ENCODE measurements around the gene DLG2. TPM values are rescaled to one million over a fixed set of nuclear protein-coding genes. Genes with fewer than 3 reads are reported as not detected.

The DLG2 gene
- total and polyA plus RNA-seq, 7 donors = 0.60 to 25.8 (median 9.7) TPM; not detected in 1

- no peaks in the 10 kb centered on the region for H3K27me3 ChIP-seq
- 88 to 92% methylated on average over 1 of the region's 1 CpG for WGBS, 2 donors
- TF ChIP-seq POLR2A (IDR thresholded peaks at IDR 0.05) (no peak), POLR2AphosphoS5 (IDR thresholded peaks at IDR 0.05) (no peak), EP300 (IDR thresholded peaks at IDR 0.05) (no peak)
- TF ChIP-seq, protein P1, sequence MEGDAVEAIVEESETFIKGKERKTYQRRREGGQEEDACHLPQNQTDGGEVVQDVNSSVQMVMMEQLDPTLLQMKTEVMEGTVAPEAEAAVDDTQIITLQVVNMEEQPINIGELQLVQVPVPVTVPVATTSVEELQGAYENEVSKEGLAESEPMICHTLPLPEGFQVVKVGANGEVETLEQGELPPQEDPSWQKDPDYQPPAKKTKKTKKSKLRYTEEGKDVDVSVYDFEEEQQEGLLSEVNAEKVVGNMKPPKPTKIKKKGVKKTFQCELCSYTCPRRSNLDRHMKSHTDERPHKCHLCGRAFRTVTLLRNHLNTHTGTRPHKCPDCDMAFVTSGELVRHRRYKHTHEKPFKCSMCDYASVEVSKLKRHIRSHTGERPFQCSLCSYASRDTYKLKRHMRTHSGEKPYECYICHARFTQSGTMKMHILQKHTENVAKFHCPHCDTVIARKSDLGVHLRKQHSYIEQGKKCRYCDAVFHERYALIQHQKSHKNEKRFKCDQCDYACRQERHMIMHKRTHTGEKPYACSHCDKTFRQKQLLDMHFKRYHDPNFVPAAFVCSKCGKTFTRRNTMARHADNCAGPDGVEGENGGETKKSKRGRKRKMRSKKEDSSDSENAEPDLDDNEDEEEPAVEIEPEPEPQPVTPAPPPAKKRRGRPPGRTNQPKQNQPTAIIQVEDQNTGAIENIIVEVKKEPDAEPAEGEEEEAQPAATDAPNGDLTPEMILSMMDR (IDR thresholded peaks at IDR 0.05) = no peak
- DNase-seq = no peak
- H3K36me3 ChIP-seq = no peaks in the 10 kb centered on the region
- no peak overlapping the region for H3K27ac ChIP-seq
- H3K9me3 ChIP-seq = no peaks in the 10 kb centered on the region
- intact Hi-C loops (cut with DNase I) = no loop called here
- no peak overlapping the region for H3K4me3 ChIP-seq
- H3K4me1 ChIP-seq = no peaks in the 10 kb centered on the region
Measured at GRCh38 chr11:83941050-83941449, 1686.1 kb downstream of the DLG2 start.

GRCh38 chr11:83938148-83938547 is 1689.0 kb downstream of the DLG2 start:
- no peak for DNase-seq
- Histone ChIP-seq H3K36me3 (no peaks in the 10 kb centered on the region), H3K9me3 (no peaks in the 10 kb centered on the region), H3K27ac (no peak overlapping the region), H3K4me3 (no peak overlapping the region), H3K4me1 (no peaks in the 10 kb centered on the region), H3K27me3 (no peaks in the 10 kb centered on the region)
- WGBS, 2 donors = 10 to 33% methylated on average over 1 of the region's 1 CpG
- intact Hi-C loops (cut with DNase I) = no loop called here
- TF ChIP-seq, protein P1 (IDR thresholded peaks at IDR 0.05) = no peak
- no peak for TF ChIP-seq POLR2AphosphoS5 (IDR thresholded peaks at IDR 0.05)
- no peak for TF ChIP-seq POLR2A (IDR thresholded peaks at IDR 0.05)
- no peak for TF ChIP-seq EP300 (IDR thresholded peaks at IDR 0.05)

GRCh38 chr11:83933008-83933407 is 1694.1 kb downstream of the DLG2 start:
- intact Hi-C loops (cut with DNase I) = no loop called here
- 51 to 64% methylated on average over 3 of the region's 3 CpGs for WGBS, 2 donors
- Histone ChIP-seq H3K4me3 (no peak overlapping the region), H3K27ac (no peak overlapping the region), H3K27me3 (no peaks in the 10 kb centered on the region), H3K9me3 (no peaks in the 10 kb centered on the region), H3K4me1 (no peaks in the 10 kb centered on the region), H3K36me3 (no peaks in the 10 kb centered on the region)
- DNase-seq = no peak
- TF ChIP-seq, protein P1 (IDR thresholded peaks at IDR 0.05) = no peak
- TF ChIP-seq EP300 (IDR thresholded peaks at IDR 0.05) (no peak), POLR2A (IDR thresholded peaks at IDR 0.05) (no peak), POLR2AphosphoS5 (IDR thresholded peaks at IDR 0.05) (no peak)

- H3K9me3 ChIP-seq = no peaks in the 10 kb centered on the region
- no peak for DNase-seq
- TF ChIP-seq POLR2AphosphoS5 (IDR thresholded peaks at IDR 0.05) (no peak), POLR2A (IDR thresholded peaks at IDR 0.05) (no peak), EP300 (IDR thresholded peaks at IDR 0.05) (no peak)
- TF ChIP-seq, protein P1 (IDR thresholded peaks at IDR 0.05) = no peak
- H3K27me3 ChIP-seq = no peaks in the 10 kb centered on the region
- H3K27ac ChIP-seq = no peak overlapping the region
- H3K4me3 ChIP-seq = no peak overlapping the region
- no peaks in the 10 kb centered on the region for H3K36me3 ChIP-seq
- no peaks in the 10 kb centered on the region for H3K4me1 ChIP-seq
- 93 to 95% methylated on average over 1 of the region's 1 CpG for WGBS, 2 donors
- intact Hi-C loops (cut with DNase I) = no loop called here
Measured at GRCh38 chr11:83927422-83927821, 1699.7 kb downstream of the DLG2 start.

Data from sigmoid colon (tissue), 7 donors.